ENCODE results near the gene KIF3B.
A peak's percentile ranks its signal among the peaks of the same experiment; 100 is the strongest.

The KIF3B gene

GRCh38 chr20:32363492-32363891, 86.0 kb downstream of the KIF3B start:
- TF ChIP-seq CTCF (conservative IDR thresholded peaks at IDR 0.05), result no peak
- no peak overlapping the region for H3K27ac ChIP-seq

DNA sequence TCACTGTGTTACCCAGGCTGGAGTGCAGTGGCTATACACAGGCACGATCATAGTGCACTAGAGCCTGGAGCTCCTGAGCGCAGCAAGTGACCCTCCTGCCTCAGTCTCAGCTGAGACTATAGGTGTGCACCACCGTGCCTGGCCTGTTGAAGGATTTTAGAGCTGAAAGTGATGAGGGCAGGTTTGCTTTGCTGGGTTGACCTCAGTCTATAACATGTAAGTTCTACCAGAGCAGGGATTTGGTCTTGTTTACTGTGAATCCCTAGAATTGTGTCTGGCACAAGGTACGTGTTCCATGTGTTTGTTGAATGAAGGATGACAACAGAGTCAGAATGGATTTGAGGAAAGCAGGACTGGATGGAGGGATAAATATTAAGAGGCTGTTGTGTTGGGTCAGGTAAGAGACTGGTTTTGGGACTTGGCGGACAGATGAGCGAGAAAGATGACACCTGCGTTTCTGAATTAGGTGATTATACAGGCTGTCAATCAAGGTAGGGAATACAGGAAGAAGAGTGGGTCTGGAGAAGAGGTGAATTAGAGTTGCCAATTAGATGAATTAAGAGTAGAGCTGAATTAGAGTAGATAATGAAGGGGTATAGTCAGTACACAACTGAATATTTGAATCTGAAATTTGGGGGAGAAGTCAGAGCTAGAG, 87.2 kb downstream of the KIF3B start:
- H3K27ac ChIP-seq, result no peak overlapping the region; the same call in 1 of the 2 replicates
- no peak for TF ChIP-seq CTCF (conservative IDR thresholded peaks at IDR 0.05)

DNA sequence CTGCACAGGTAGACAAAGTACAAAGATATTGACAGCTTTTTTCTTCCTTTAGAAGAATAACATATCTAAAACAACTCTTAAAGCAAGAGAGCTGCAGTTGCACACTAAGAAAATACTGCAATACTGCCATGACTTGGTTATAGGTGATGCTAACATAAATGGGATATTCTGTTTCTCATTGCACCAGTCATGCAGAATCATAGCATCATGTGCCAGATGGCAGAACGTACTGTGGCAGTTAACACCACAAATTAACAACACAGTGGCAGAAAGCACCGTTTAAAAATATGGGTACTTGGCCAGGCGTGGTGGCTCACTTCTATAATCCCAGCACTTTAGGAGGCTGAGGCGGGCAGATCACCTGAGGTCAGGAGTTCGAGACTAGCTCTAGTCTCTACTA, 88.1 kb downstream of the KIF3B start:
- H3K27ac ChIP-seq, result peak overlapping the region; percentile 53; the same call in 1 of the 2 replicates
- no peak for TF ChIP-seq CTCF (conservative IDR thresholded peaks at IDR 0.05)

DNA sequence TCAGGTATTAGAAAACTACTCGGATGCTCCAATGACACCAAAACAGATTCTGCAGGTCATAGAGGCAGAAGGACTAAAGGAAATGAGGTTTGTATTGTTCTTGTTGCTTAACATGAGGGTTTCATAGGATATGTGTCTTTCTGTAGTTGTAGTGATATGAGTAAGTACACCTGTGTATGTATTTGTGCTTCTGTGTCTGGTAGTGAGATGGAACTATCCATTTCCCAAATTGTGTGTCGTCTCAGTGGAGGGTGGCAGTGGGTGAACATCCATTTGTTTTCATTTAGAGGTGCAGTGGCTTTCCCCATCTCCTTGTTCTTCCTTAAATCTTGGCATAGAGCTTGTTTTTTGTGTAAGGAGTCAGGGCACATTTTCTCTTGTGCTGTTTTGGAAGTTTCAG, 88.9 kb downstream of the KIF3B start:
- H3K27ac ChIP-seq, result peak overlapping the region; percentile 53
- TF ChIP-seq CTCF (conservative IDR thresholded peaks at IDR 0.05), result no peak

- peak overlapping the region; percentile 53 for H3K27ac ChIP-seq
- no peak for TF ChIP-seq CTCF (conservative IDR thresholded peaks at IDR 0.05)
Measured at GRCh38 chr20:32368323-32368722, 90.9 kb downstream of the KIF3B start.

DNA sequence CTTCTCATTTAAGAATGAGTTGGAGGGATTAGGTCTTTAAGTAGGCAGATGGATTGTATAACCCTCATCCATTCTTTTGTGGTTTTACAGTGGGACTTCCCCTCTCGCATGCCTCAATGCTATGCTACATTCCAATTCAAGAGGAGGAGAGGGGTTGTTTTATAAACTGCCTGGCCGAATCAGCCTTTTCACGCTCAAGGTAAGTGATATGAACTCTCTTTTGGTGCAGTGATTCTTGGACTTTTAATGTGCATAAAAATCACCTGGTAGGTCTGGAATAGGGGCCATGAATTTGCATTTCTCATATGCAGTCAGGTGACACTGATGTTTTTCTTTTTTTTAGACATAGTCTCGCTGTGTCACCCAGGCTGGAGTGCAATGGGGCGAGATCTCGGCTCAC, 91.5 kb downstream of the KIF3B start:
- TF ChIP-seq CTCF (conservative IDR thresholded peaks at IDR 0.05), result no peak
- peak overlapping the region; percentile 53 for H3K27ac ChIP-seq

DNA sequence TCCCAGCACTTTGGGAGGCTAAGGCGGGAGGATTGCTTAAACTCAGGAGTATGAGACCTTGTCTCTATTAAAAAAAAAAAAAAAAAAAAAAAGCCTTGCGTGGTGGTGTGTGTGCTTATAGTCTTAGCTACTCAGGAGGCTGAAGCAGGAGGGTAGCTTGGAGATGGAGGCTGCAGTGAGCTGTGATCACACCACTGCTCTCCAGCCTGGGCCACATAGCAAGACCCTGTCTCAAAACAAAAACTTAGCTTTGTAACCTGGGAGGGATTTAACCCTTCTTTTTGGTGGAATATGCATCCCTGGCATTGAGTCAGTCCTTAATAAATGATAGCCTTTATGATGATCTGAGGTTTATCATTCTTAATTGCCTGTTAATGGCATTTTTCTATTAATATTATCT, 93.4 kb downstream of the KIF3B start:
- H3K27ac ChIP-seq, result peak overlapping the region; percentile 53
- TF ChIP-seq CTCF (conservative IDR thresholded peaks at IDR 0.05), result no peak
